HG03066 (cell line): ENCODE data around the gene IPO9.
"Not testable (repeated sequence)": the region's sequence is repeated elsewhere in the genome, so short reads cannot be mapped to it uniquely, and the experiment has no call there.

ENCODE experiments used
- ATAC-seq: cut with Tn5 transposase; IDR thresholded peaks from one replicate; pipeline ENCODE4 v1.9.1; 2021; ENCODE audit warnings: low read depth; ENCODE audit not compliant: unreplicated experiment

IPO9 gene

GRCh38 chr1:201845331-201846083 lies 16.6 kb downstream of the IPO9 start:
- ATAC-seq: no peak

GRCh38 chr1:201847150-201847549 lies 18.2 kb downstream of the IPO9 start:
- ATAC-seq: no peak

GRCh38 chr1:201848230-201848629 lies 19.3 kb downstream of the IPO9 start:
- ATAC-seq: no peak

GRCh38 chr1:201849372-201850052 lies 20.6 kb downstream of the IPO9 start:
- ATAC-seq: no peak

GRCh38 chr1:201850053-201850397 lies 21.1 kb downstream of the IPO9 start:
- no peak for ATAC-seq

GRCh38 chr1:201851949-201852348 lies 23.0 kb downstream of the IPO9 start:
- ATAC-seq: no peak

GRCh38 chr1:201856722-201857121 lies 27.8 kb downstream of the IPO9 start:
- not testable (repeated sequence) for ATAC-seq

GRCh38 chr1:201859424-201859823 lies 30.5 kb downstream of the IPO9 start:
- no peak for ATAC-seq

GRCh38 chr1:201861448-201861847 lies 32.5 kb downstream of the IPO9 start:
- no peak for ATAC-seq

GRCh38 chr1:201870397-201870796 lies 41.4 kb downstream of the IPO9 start:
- no peak for ATAC-seq

- ATAC-seq: no peak
Observed at GRCh38 chr1:201874672-201875071, 45.7 kb downstream of the IPO9 start.

- ATAC-seq: no peak
Observed at GRCh38 chr1:201876148-201876818, 47.3 kb downstream of the IPO9 start.

GRCh38 chr1:201877877-201878401 lies 49.0 kb downstream of the IPO9 start:
- ATAC-seq: no peak

- no peak for ATAC-seq
Observed at GRCh38 chr1:201880928-201881571, 52.1 kb downstream of the IPO9 start.

GRCh38 chr1:201881617-201882016 lies 52.7 kb downstream of the IPO9 start:
- no peak for ATAC-seq

GRCh38 chr1:201882665-201883132 lies 53.7 kb downstream of the IPO9 start:
- no peak for ATAC-seq

- no peak for ATAC-seq
Observed at GRCh38 chr1:201883266-201883665, 54.3 kb downstream of the IPO9 start.

GRCh38 chr1:201883786-201884185 lies 54.8 kb downstream of the IPO9 start:
- ATAC-seq: no peak

- ATAC-seq: no peak
Observed at GRCh38 chr1:201884425-201884824, 55.5 kb downstream of the IPO9 start.

- no peak for ATAC-seq
Observed at GRCh38 chr1:201885531-201886075, 56.6 kb downstream of the IPO9 start.
